ENCODE data around the gene ZNHIT3.

- no peak for TF ChIP-seq CTCF (conservative IDR thresholded peaks at IDR 0.05)
- TF ChIP-seq EZH2 (IDR thresholded peaks at IDR 0.05; ENCODE audit: low read depth): no peak
These were observed 11.0 kb upstream of the ZNHIT3 start for GRCh38 chr17:36475346-36475970.

All from PC-9 (cell line).